ENCODE data around the gene PLOD1. TPM values are rescaled to one million over a fixed set of nuclear protein-coding genes. Genes with fewer than 3 reads are reported as not detected.
"Not testable (repeated sequence)": the region's sequence is repeated elsewhere in the genome, so short reads cannot be mapped to it uniquely, and the experiment has no call there.

PLOD1 gene
- total RNA-seq, 1 donor from 2014 or later, result 173 TPM

- DNase-seq (ENCODE audit: low spot score), result no peak
- no peaks in the 10 kb centered on the region for H3K36me3 Mint-ChIP-seq (ENCODE audit: low read depth, unreplicated experiment)
- peaks cover 2% of the 10 kb centered on the region for H3K27me3 Mint-ChIP-seq (ENCODE audit: unreplicated experiment)
- peaks cover 8% of the 10 kb centered on the region for H3K4me1 Mint-ChIP-seq (ENCODE audit: unreplicated experiment)
- no peak overlapping the region for H3K27ac Mint-ChIP-seq (ENCODE audit: unreplicated experiment)
- TF ChIP-seq CTCF (IDR thresholded peaks at IDR 0.05; ENCODE audit: unreplicated experiment), result no peak
- no peaks in the 10 kb centered on the region for H3K9me3 Mint-ChIP-seq (ENCODE audit: unreplicated experiment)
- H3K4me3 Mint-ChIP-seq (ENCODE audit: unreplicated experiment), result no peak overlapping the region
Observed at GRCh38 chr1:11888206-11888876, 46.2 kb upstream of the PLOD1 start.

GRCh38 chr1:11888877-11889208 is 45.7 kb upstream of the PLOD1 start:
- Mint-ChIP-seq H3K27ac (ENCODE audit: unreplicated experiment) (peak overlapping the region; percentile 13), H3K27me3 (ENCODE audit: unreplicated experiment) (peaks cover 2% of the 10 kb centered on the region), H3K4me3 (ENCODE audit: unreplicated experiment) (no peak overlapping the region), H3K4me1 (ENCODE audit: unreplicated experiment) (peaks cover 8% of the 10 kb centered on the region), H3K9me3 (ENCODE audit: unreplicated experiment) (no peaks in the 10 kb centered on the region), H3K36me3 (ENCODE audit: low read depth, unreplicated experiment) (no peaks in the 10 kb centered on the region)
- no peak for TF ChIP-seq CTCF (IDR thresholded peaks at IDR 0.05; ENCODE audit: unreplicated experiment)
- no peak for DNase-seq (ENCODE audit: low spot score)

GRCh38 chr1:11891433-11892186 is 42.9 kb upstream of the PLOD1 start:
- Mint-ChIP-seq H3K36me3 (ENCODE audit: low read depth, unreplicated experiment) (no peaks in the 10 kb centered on the region), H3K27ac (ENCODE audit: unreplicated experiment) (no peak overlapping the region), H3K27me3 (ENCODE audit: unreplicated experiment) (no peaks in the 10 kb centered on the region), H3K9me3 (ENCODE audit: unreplicated experiment) (no peaks in the 10 kb centered on the region), H3K4me3 (ENCODE audit: unreplicated experiment) (no peak overlapping the region), H3K4me1 (ENCODE audit: unreplicated experiment) (no peaks in the 10 kb centered on the region)
- no peak for TF ChIP-seq CTCF (IDR thresholded peaks at IDR 0.05; ENCODE audit: unreplicated experiment)
- DNase-seq (ENCODE audit: low spot score), result no peak

- peak; percentile 74 for DNase-seq (ENCODE audit: low spot score)
- Mint-ChIP-seq H3K27me3 (ENCODE audit: unreplicated experiment) (peaks cover 2% of the 10 kb centered on the region), H3K27ac (ENCODE audit: unreplicated experiment) (no peak overlapping the region), H3K36me3 (ENCODE audit: low read depth, unreplicated experiment) (no peaks in the 10 kb centered on the region), H3K4me3 (ENCODE audit: unreplicated experiment) (no peak overlapping the region), H3K4me1 (ENCODE audit: unreplicated experiment) (no peaks in the 10 kb centered on the region), H3K9me3 (ENCODE audit: unreplicated experiment) (no peaks in the 10 kb centered on the region)
- peak; percentile 69 for TF ChIP-seq CTCF (IDR thresholded peaks at IDR 0.05; ENCODE audit: unreplicated experiment)
Observed at GRCh38 chr1:11893907-11894251, 40.6 kb upstream of the PLOD1 start.

- H3K27me3 Mint-ChIP-seq (ENCODE audit: unreplicated experiment); DNase-seq (ENCODE audit: low spot score); H3K27ac Mint-ChIP-seq (ENCODE audit: unreplicated experiment); H3K4me3 Mint-ChIP-seq (ENCODE audit: unreplicated experiment); H3K9me3 Mint-ChIP-seq (ENCODE audit: unreplicated experiment); H3K4me1 Mint-ChIP-seq (ENCODE audit: unreplicated experiment); H3K36me3 Mint-ChIP-seq (ENCODE audit: low read depth, unreplicated experiment): not testable (repeated sequence)
Observed at GRCh38 chr1:11894501-11894900, 40.0 kb upstream of the PLOD1 start.

Measured in endothelial cell (in vitro differentiated cells).